Gastroesophageal sphincter (tissue), 4 donors: ENCODE results near the gene LRRC49. TPM values are rescaled to one million over a fixed set of nuclear protein-coding genes. Genes with fewer than 3 reads are reported as not detected.

ENCODE experiments used
- ATAC-seq: fragments of 150-250 bp; one replicate; pipeline ENCODE4 v1.9.1; 2016; ENCODE audit warnings: mild to moderate bottlenecking, moderate library complexity
- H3K27ac ChIP-seq, 4 donors: fragments of 200-600 bp; sonication (generic) in 3 of 4; 1 replicate in 3 of 4; 2 replicates in 1 of 4; pipeline ENCODE4 v1.5.1; 2016 to 2019
- H3K27me3 ChIP-seq: fragments of 200-600 bp; sonication (generic); one replicate; pipeline ENCODE4 v1.5.1; 2019
- H3K36me3 ChIP-seq, 2 donors: fragments of 200-600 bp; sonication (generic); one replicate each; pipeline ENCODE4 v1.5.1; 2019; ENCODE audit warnings: control low read depth in 1 of 2
- H3K4me1 ChIP-seq, 3 donors: fragments of 200-600 bp; sonication (generic); 1 replicate in 2 of 3; 2 replicates in 1 of 3; pipeline ENCODE4 v1.5.1; 2016 to 2019; ENCODE audit warnings: control low read depth in 2 of 3
- H3K4me3 ChIP-seq, 2 donors: fragments of 200-600 bp; sonication (generic); one replicate each; pipeline ENCODE4 v1.5.1; 2019; ENCODE audit warnings: mild to moderate bottlenecking in 1 of 2, moderate library complexity in 1 of 2
- H3K9me3 ChIP-seq, 3 donors: fragments of 200-600 bp; sonication (generic); one replicate each; pipeline ENCODE4 v1.5.1; 2017 to 2019; ENCODE audit warnings: control low read depth in 2 of 3
- CTCF ChIP-seq, 4 experiments: fragments of 200-600 bp in 2 of 4; fragments of 450-650 bp in 2 of 4; sonication (generic) in 1 of 4; IDR thresholded peaks; one replicate each; pipeline ENCODE4 v1.5.1; 2017 to 2019; ENCODE audit warnings: antibody characterized with exemption in 4 of 4, mild to moderate bottlenecking in 2 of 4, moderate library complexity in 2 of 4
- EP300 ChIP-seq: sonication (generic); formaldehyde crosslinking; IDR thresholded peaks from one replicate; pipeline ENCODE4 v1.6.1; 2017; ENCODE audit warnings: antibody characterized with exemption, mild to moderate bottlenecking
- POLR2A ChIP-seq, 2 donors: fragments of 450-650 bp; IDR thresholded peaks; one replicate each; pipeline ENCODE4 v1.6.1; 2017; ENCODE audit warnings: antibody characterized with exemption in 2 of 2, mild to moderate bottlenecking in 2 of 2, moderate library complexity in 1 of 2
- POLR2AphosphoS5 ChIP-seq: sonication (generic); formaldehyde crosslinking; IDR thresholded peaks from one replicate; pipeline ENCODE4 v1.6.1; 2017; ENCODE audit warnings: antibody characterized with exemption
- WGBS, 2 donors: methylation state at CpG; one replicate each; pipeline ENCODE4 v1.1.5; 2018; ENCODE audit warnings: low coverage in 1 of 2; 5-methylcytosine and 5-hydroxymethylcytosine counted together
- total RNA-seq, 4 donors: library from RNA; depleted of rRNA; stranded (reverse); fragments of >200 nt; gene quantifications; one replicate each; pipeline ENCODE4 v1.1.0, GENCODE V29; 2016

Gene LRRC49
- total RNA-seq, 4 donors from 2014 or later: 5.8 to 14.5 (median 9.2) TPM

- H3K9me3 ChIP-seq: no peaks in the 10 kb centered on the region
- TF ChIP-seq POLR2A (IDR thresholded peaks at IDR 0.05) (no peak), POLR2AphosphoS5 (no peak), EP300 (no peak), CTCF (IDR thresholded peaks at IDR 0.05) (no peak)
- no peak overlapping the region for H3K27ac ChIP-seq
- H3K27me3 ChIP-seq: no peaks in the 10 kb centered on the region
- WGBS, 2 donors: 86% methylated on average over 2 of the region's 2 CpGs; no CpG with 5 or more reads in 1 of the 2 donors
- no peak overlapping the region for H3K4me3 ChIP-seq
- no peak for ATAC-seq
- no peaks in the 10 kb centered on the region for H3K4me1 ChIP-seq
- H3K36me3 ChIP-seq: no peaks in the 10 kb centered on the region
These were observed 201.5 kb downstream of the LRRC49 start for GRCh38 chr15:71094137-71094536.

- TF ChIP-seq POLR2AphosphoS5 (no peak), EP300 (no peak), CTCF (IDR thresholded peaks at IDR 0.05) (no peak), POLR2A (IDR thresholded peaks at IDR 0.05) (no peak)
- no peak overlapping the region for H3K27ac ChIP-seq
- H3K4me1 ChIP-seq: no peaks in the 10 kb centered on the region
- 62 to 89% methylated on average over 1 to 3 of the region's 3 CpGs for WGBS, 2 donors
- H3K36me3 ChIP-seq: no peaks in the 10 kb centered on the region
- no peak overlapping the region for H3K4me3 ChIP-seq
- H3K9me3 ChIP-seq: no peaks in the 10 kb centered on the region
- ATAC-seq: no peak
- H3K27me3 ChIP-seq: no peaks in the 10 kb centered on the region
These were observed 204.1 kb downstream of the LRRC49 start for GRCh38 chr15:71096676-71097075.

- Histone ChIP-seq H3K36me3 (no peaks in the 10 kb centered on the region), H3K9me3 (no peaks in the 10 kb centered on the region), H3K4me3 (no peak overlapping the region), H3K4me1 (no peaks in the 10 kb centered on the region), H3K27ac (no peak overlapping the region), H3K27me3 (no peaks in the 10 kb centered on the region)
- TF ChIP-seq POLR2AphosphoS5 (no peak), EP300 (no peak), CTCF (IDR thresholded peaks at IDR 0.05) (no peak), POLR2A (IDR thresholded peaks at IDR 0.05) (no peak)
- 93 to 96% methylated on average over 3 to 4 of the region's 4 CpGs for WGBS, 2 donors
- no peak for ATAC-seq
These were observed 205.3 kb downstream of the LRRC49 start for GRCh38 chr15:71097890-71098289.

GRCh38 chr15:71098920-71099319 is 206.3 kb downstream of the LRRC49 start:
- no peak for ATAC-seq
- no peak for TF ChIP-seq CTCF (IDR thresholded peaks at IDR 0.05)
- TF ChIP-seq EP300: no peak
- no peak for TF ChIP-seq POLR2A (IDR thresholded peaks at IDR 0.05)
- TF ChIP-seq POLR2AphosphoS5: no peak
- no peak overlapping the region for H3K4me3 ChIP-seq
- H3K27ac ChIP-seq: no peak overlapping the region
- no peaks in the 10 kb centered on the region for H3K36me3 ChIP-seq
- H3K27me3 ChIP-seq: no peaks in the 10 kb centered on the region
- 94 to 100% methylated on average over 1 of the region's 1 CpG for WGBS, 2 donors
- no peaks in the 10 kb centered on the region for H3K9me3 ChIP-seq
- H3K4me1 ChIP-seq: no peaks in the 10 kb centered on the region

Other genes with a start within 250 kb of the LRRC49 start
- gene UACA, start 129.3 kb upstream of the LRRC49 start, total RNA-seq: 10 to 100 TPM; 35.9 to 78.9 (median 50.5) TPM
- 10 to 100 TPM; 43.7 to 48.2 (median 45.5) TPM for gene LARP6, start 38.7 kb upstream of the LRRC49 start, total RNA-seq
- 1 to 10 TPM; 1.5 to 4.6 (median 2.7) TPM for gene THAP10, start 393 bp upstream of the LRRC49 start, total RNA-seq
- gene THSD4, start 222.6 kb downstream of the LRRC49 start, total RNA-seq: 10 to 100 TPM in 3 of 4 donors, 1 to 10 TPM in 1; 4.6 to 28.5 (median 17.6) TPM